H1 (cell line): Measurements from ENCODE around the gene TCN2. TPM values are rescaled to one million over a fixed set of nuclear protein-coding genes. Genes with fewer than 3 reads are reported as not detected.
A peak's percentile ranks its signal among the peaks of the same experiment; 100 is the strongest.

Experiments used
- ATF3 ChIP-seq: IDR thresholded peaks from 2 replicates; pipeline ENCODE4 v1.6.1; 2011; ENCODE audit warnings: low read depth, mild to moderate bottlenecking, low read length; ENCODE audit not compliant: insufficient read depth
- BACH1 ChIP-seq: IDR thresholded peaks from 2 replicates; pipeline ENCODE4 v1.6.1; 2012; ENCODE audit warnings: low read length, improper control_type of control experiment
- EZH2 ChIP-seq: fragments of 200-600 bp; sonication (generic); IDR thresholded peaks from 2 replicates; pipeline ENCODE4 v1.7.1; 2012; ENCODE audit warnings: low read depth, mild to moderate bottlenecking, moderate library complexity, low read length, inconsistent platforms; ENCODE audit not compliant: severe bottlenecking
- GABPA ChIP-seq: IDR thresholded peaks from 2 replicates; pipeline ENCODE4 v1.6.1; 2011; ENCODE audit warnings: mild to moderate bottlenecking, low read length, moderate library complexity, borderline replicate concordance; ENCODE audit not compliant: insufficient read depth
- KDM4A ChIP-seq: IDR thresholded peaks from one replicate; pipeline ENCODE4 v1.7.1; 2012; ENCODE audit warnings: low read depth, mild to moderate bottlenecking, moderate library complexity, low read length, inconsistent platforms; ENCODE audit not compliant: severe bottlenecking
- MAX ChIP-seq: IDR thresholded peaks from 2 replicates; pipeline ENCODE4 v1.6.1; 2012; ENCODE audit warnings: inconsistent platforms
- SAP30 ChIP-seq: fragments of 300-600 bp; sonication (generic); IDR thresholded peaks from 2 replicates; pipeline ENCODE4 v1.7.1; 2012; ENCODE audit warnings: low read length, moderate library complexity, mild to moderate bottlenecking, inconsistent platforms; ENCODE audit not compliant: insufficient read depth, insufficient replicate concordance
- SIN3A ChIP-seq, 2 experiments: IDR thresholded peaks in 1 of 2; conservative IDR thresholded peaks in 1 of 2; 2 replicates each; pipeline ENCODE4 v1.6.1; 2011 to 2012; ENCODE audit warnings: low read length in 2 of 2, improper control_type of control experiment in 1 of 2, low read depth in 1 of 2, mild to moderate bottlenecking in 1 of 2
- ZNF274 ChIP-seq: IDR thresholded peaks from 2 replicates; pipeline ENCODE4 v1.7.0; 2012; ENCODE audit warnings: low read length, borderline replicate concordance; ENCODE audit errors: extremely low read depth
- polyA plus RNA-seq, 7 experiments: library from polyadenylated mRNA; depleted of rRNA in 3 of 7; stranded (reverse) in 5 of 7; unstranded in 2 of 7; fragments of >200 nt in 5 of 7; fragments of 200-250 nt in 2 of 7; gene quantifications; 1 replicate in 5 of 7; 2 replicates in 1 of 7; 4 replicates in 1 of 7; pipeline versions ENCODE4 v1.2.1 to v1.2.3, GENCODE V29; 2011 to 2013; ENCODE audit warnings: missing spikeins in 2 of 7, mixed read lengths in 2 of 7
- total RNA-seq: library from RNA; stranded (reverse); fragmentation: NEBNext Ultra II Directional; extraction: Animal tissue kit (Norgen Biotek cat#: 25700); gene quantifications from 2 replicates; pipeline ENCODE4 v1.2.1, GENCODE V29; 2021

TCN2 gene
- total and polyA plus RNA-seq, 2 of the 8 experiments (the other 6 are each of a cell fraction or from before 2014, with no cell fraction given): 30.0 to 87.8 TPM

DNA sequence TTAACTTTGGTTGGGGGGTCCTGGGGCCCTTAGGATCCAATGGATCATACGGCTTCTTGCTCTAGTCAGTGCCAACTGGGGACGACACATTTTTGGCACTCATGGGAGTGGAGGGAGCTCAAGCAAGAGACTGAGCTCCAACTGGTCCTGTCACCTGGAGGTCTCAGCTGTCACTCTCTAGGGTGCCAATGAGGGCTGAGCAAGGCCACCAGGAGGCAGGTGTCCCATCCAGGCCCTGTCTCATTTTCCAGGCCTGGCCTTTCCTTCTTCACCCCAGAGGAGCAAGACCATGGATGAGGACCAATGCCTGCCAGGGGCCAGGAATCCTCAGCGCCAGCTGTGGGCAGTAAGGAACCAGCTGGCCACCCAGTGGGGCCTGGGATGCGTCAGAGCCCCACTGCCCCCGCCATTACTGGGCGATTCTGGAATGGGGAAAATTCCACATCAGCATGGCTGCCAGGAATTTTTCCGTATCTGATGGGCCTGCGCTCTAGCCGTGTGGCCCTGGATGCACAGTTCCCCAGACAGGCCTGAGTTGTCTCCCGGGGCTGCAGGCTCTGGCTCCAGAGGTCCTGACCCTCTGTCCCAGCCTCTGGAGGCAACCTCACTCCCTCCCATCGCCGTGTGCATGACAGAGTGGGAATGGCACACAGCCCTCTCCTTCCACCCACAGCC is 31.8 kb upstream of the TCN2 start (continued):
- TF ChIP-seq ATF3: no peak
- TF ChIP-seq KDM4A: no peak
- no peak for TF ChIP-seq ZNF274
- TF ChIP-seq GABPA: no peak
- peak; percentile 47; the same call in 1 of the 2 replicates for TF ChIP-seq BACH1
- TF ChIP-seq SIN3A (conservative IDR thresholded peaks at IDR 0.05 in 1 of 2, IDR thresholded peaks at IDR 0.05 in 1 of 2; ENCODE audit: low read depth in 1 of 2, low read length in 2 of 2): peak; percentile 63 to 90; a peak in 2 of 4 replicates
- TF ChIP-seq EZH2: no peak
- no peak for TF ChIP-seq MAX
- peak; percentile 49 for TF ChIP-seq SAP30
